Tibial artery (tissue), 4 donors: ENCODE results near the gene DRD1.

Source experiments
- DNase-seq, 2 donors: peaks; one replicate each; pipeline ENCODE4 v3.0.0-alpha.2; 2019
- H3K27ac ChIP-seq, 2 donors: fragments of 200-600 bp; sonication (generic) in 1 of 2; 1 replicate in 1 of 2; 2 replicates in 1 of 2; pipeline ENCODE4 v1.5.1; 2018 to 2019; ENCODE audit warnings: mild to moderate bottlenecking in 1 of 2
- H3K27me3 ChIP-seq, 2 donors: fragments of 200-600 bp; sonication (generic) in 1 of 2; one replicate each; pipeline versions ENCODE4 v1.5.1 to v1.6.0; 2016 to 2019
- H3K36me3 ChIP-seq, 3 donors: fragments of 200-600 bp; sonication (generic) in 2 of 3; one replicate each; pipeline ENCODE4 v1.5.1; 2016 to 2019; ENCODE audit warnings: mild to moderate bottlenecking in 2 of 3
- H3K4me1 ChIP-seq, 4 donors: fragments of 200-600 bp; sonication (generic) in 2 of 4; 1 replicate in 3 of 4; 2 replicates in 1 of 4; pipeline ENCODE4 v1.5.1; 2016 to 2019
- H3K4me3 ChIP-seq, 2 donors: fragments of 200-600 bp; sonication (generic) in 1 of 2; 1 replicate in 1 of 2; 2 replicates in 1 of 2; pipeline ENCODE4 v1.5.1; 2018 to 2019; ENCODE audit warnings: mild to moderate bottlenecking in 2 of 2
- H3K9me3 ChIP-seq, 3 donors: fragments of 200-600 bp; sonication (generic) in 1 of 3; one replicate each; pipeline ENCODE4 v1.5.1; 2016 to 2019
- intact Hi-C: fragments of 100-400 bp; cut with DNase I; formaldehyde crosslinking; loops from one replicate; pipeline ENCODE4 v1.15.0; 2023; ENCODE audit warnings: low total_unique reads
- TF ChIP-seq, protein P1 (sequence below), 2 experiments: fragments of 200-600 bp in 1 of 2; fragments of 450-650 bp in 1 of 2; IDR thresholded peaks; one replicate each; pipeline ENCODE4 v1.5.1; 2017 to 2019; ENCODE audit warnings: antibody characterized with exemption in 2 of 2, mild to moderate bottlenecking in 1 of 2, moderate library complexity in 1 of 2

The DRD1 gene

DNA sequence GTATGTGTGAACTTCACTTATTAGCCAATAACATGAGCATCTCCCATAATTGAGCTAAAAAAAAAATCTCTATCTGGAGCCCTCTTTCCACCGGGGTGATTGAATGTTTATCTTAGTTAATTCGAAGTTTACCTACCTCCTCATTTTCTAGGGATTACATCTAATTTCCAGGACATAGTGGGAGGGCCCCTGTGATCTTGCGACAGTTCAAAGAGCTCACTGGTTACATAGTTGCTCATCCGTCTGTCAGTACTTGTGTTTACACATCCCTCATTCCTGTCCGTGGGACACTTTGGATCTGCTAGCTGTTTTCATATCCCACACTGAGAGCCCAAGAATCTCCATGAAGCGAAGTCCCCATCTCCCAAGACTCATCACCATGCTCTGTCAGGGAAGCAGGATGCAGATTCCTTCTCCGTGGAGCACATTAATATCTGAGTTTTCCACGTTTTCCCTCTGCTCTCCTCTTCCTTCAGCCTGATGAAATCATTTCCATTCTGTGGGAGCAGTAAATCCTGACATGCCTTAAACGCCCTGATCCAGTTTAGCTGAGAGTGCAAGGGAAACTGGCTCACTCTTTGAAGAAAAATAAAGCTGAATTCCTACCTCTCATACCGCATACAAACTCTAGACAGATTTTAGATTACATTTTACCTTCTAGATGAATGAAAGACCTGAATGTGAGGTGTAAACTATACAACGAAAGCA is 24.2 kb upstream of the DRD1 start:
- H3K27ac ChIP-seq = no peak overlapping the region
- intact Hi-C loops = no loop called here
- H3K27me3 ChIP-seq = no peaks in the 10 kb centered on the region
- H3K4me1 ChIP-seq = peaks cover 0 to 20% (median 0%) of the 10 kb centered on the region in 4 donors
- no peaks in the 10 kb centered on the region for H3K9me3 ChIP-seq
- TF ChIP-seq, protein P1, sequence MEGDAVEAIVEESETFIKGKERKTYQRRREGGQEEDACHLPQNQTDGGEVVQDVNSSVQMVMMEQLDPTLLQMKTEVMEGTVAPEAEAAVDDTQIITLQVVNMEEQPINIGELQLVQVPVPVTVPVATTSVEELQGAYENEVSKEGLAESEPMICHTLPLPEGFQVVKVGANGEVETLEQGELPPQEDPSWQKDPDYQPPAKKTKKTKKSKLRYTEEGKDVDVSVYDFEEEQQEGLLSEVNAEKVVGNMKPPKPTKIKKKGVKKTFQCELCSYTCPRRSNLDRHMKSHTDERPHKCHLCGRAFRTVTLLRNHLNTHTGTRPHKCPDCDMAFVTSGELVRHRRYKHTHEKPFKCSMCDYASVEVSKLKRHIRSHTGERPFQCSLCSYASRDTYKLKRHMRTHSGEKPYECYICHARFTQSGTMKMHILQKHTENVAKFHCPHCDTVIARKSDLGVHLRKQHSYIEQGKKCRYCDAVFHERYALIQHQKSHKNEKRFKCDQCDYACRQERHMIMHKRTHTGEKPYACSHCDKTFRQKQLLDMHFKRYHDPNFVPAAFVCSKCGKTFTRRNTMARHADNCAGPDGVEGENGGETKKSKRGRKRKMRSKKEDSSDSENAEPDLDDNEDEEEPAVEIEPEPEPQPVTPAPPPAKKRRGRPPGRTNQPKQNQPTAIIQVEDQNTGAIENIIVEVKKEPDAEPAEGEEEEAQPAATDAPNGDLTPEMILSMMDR (IDR thresholded peaks at IDR 0.05) = no peak
- DNase-seq = no peak
- H3K36me3 ChIP-seq = no peaks in the 10 kb centered on the region
- H3K4me3 ChIP-seq = no peak overlapping the region

DNA sequence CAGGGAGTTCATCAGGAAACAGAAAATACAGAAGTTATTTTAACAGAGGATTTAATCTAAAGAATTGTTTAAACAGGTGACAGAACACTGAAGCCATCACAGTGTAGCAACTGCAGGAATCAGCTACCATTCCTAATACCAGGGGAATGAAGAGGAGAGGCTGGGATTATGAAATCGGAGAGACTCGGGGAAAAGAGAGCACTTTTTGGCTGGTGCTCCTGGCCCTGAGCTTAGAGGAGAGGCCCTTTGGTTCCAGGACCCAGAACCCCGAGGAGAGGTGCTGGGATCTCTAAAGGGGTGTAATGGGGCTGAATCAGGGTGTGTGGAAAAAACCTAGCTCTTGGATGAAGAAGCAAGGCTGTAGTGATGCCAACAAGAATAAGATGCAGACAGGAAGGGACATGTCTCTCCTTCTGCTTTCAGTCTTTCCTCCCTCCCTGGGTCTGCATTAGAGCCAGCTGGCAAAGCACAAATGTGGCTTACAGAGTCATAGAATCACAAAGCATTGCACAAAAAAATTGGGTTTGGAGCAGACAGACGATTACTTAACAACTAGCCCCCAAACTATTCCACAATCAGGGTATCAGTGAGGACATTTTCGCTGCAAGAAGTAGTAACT is 22.8 kb upstream of the DRD1 start:
- Histone ChIP-seq H3K9me3 (no peaks in the 10 kb centered on the region), H3K36me3 (no peaks in the 10 kb centered on the region), H3K27me3 (no peaks in the 10 kb centered on the region), H3K4me3 (no peak overlapping the region), H3K4me1 (peaks cover 0 to 12% (median 0%) of the 10 kb centered on the region in 4 donors), H3K27ac (no peak overlapping the region)
- peak; percentile 76 to 81 for DNase-seq
- intact Hi-C loops = no loop called here
- TF ChIP-seq, protein P1 (IDR thresholded peaks at IDR 0.05) = no peak

DNA sequence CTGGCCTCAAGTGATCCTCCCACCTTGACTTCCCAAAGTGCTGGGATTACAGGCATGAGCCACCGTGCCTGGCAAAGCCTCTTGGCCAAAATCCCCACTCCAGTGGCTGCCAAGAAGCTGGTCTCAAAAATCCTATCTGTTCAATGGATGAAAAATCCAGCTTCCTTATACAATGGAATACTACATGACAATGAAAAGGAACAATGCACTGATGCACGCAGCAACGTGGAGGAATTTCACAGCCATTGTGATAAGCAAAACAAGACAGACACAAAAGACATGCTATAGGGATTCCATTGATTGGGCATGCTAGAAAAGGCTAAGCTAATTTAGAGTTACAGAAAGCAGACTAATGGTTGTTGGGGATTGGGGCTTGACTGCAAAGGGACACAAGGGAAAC is 21.3 kb upstream of the DRD1 start:
- TF ChIP-seq, protein P1 (IDR thresholded peaks at IDR 0.05) = no peak
- Histone ChIP-seq H3K36me3 (no peaks in the 10 kb centered on the region), H3K4me3 (no peak overlapping the region), H3K27ac (no peak overlapping the region), H3K9me3 (no peaks in the 10 kb centered on the region), H3K4me1 (peaks cover 0 to 12% (median 0%) of the 10 kb centered on the region in 4 donors), H3K27me3 (no peaks in the 10 kb centered on the region)
- intact Hi-C loops = no loop called here
- DNase-seq = no peak

DNA sequence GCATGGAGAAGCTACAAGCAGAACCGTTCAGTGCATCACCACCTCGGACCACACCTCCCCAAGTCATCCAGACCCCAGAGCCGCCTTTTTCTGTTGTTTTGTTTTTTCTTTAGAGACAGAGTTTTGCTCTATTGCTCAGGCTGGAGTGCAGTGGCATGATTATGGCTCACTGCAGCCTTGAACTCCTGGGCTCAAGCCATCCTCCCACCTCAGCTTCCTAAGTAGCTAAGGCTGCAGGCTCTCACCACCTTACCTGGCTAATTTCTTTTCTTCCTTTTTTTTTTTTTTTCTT is 20.9 kb upstream of the DRD1 start:
- intact Hi-C loops = no loop called here
- TF ChIP-seq, protein P1 (IDR thresholded peaks at IDR 0.05) = no peak
- no peak for DNase-seq
- H3K4me1 ChIP-seq = peaks cover 0 to 12% (median 0%) of the 10 kb centered on the region in 4 donors
- no peaks in the 10 kb centered on the region for H3K9me3 ChIP-seq
- no peak overlapping the region for H3K4me3 ChIP-seq
- no peaks in the 10 kb centered on the region for H3K27me3 ChIP-seq
- H3K36me3 ChIP-seq = no peaks in the 10 kb centered on the region
- H3K27ac ChIP-seq = no peak overlapping the region

DNA sequence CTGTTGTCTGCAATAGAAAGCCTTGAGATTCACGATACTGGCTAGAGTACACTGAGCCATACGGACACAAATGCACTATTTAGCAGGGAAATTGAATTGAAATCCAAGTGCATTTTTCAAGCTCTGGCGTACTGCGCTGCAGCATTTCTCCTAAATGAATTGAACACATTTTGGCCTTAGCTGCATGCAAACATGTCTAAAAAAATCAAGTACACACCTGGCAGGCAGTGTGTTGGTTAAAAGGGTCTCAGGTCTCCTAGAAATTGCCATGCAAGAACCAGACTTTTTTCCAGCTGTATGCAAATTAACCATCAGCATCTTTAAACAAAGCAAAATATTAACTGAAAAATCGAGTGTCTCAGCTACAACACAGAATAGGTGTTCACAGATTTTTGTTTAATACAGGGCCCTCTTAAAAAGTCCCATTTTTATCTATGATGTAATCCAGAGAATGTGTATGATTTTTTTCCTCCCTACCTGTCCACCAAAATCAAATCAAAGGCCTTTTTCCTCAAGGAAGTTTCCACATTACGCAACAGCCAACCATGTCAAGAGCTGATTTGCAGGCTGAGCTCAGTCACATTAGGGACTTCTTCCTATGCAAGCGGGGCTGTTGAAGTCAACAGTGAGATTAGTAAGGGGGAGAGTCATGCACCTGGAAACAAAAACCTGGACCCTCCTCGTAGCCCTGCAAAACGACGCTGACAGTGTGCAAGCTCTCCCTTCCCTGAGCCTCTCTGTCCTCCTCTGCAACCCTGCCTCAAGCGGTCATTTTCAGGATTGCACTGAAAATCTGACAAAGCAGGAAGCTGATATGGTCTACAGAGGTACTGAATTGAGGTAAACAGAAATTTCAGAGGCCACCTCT is 20.3 kb upstream of the DRD1 start:
- no peaks in the 10 kb centered on the region for H3K36me3 ChIP-seq
- TF ChIP-seq, protein P1 (IDR thresholded peaks at IDR 0.05) = peak; percentile 52 to 66
- H3K9me3 ChIP-seq = no peaks in the 10 kb centered on the region
- peaks cover 0 to 12% (median 0%) of the 10 kb centered on the region in 4 donors for H3K4me1 ChIP-seq
- H3K27ac ChIP-seq = no peak overlapping the region
- DNase-seq = peak in 1 of 2 donors; percentile 31
- H3K4me3 ChIP-seq = no peak overlapping the region
- intact Hi-C loops = no loop called here
- H3K27me3 ChIP-seq = no peaks in the 10 kb centered on the region
